ENCODE measurements around the gene MPV17L2. TPM values are rescaled to one million over a fixed set of nuclear protein-coding genes. Genes with fewer than 3 reads are reported as not detected.
A peak's percentile ranks its signal among the peaks of the same experiment; 100 is the strongest.

Gene MPV17L2
- total and polyA plus RNA-seq, 2 donors (not counting 1 experiment from before 2014, with no cell fraction given) = 8.6 to 23.0 TPM

DNA sequence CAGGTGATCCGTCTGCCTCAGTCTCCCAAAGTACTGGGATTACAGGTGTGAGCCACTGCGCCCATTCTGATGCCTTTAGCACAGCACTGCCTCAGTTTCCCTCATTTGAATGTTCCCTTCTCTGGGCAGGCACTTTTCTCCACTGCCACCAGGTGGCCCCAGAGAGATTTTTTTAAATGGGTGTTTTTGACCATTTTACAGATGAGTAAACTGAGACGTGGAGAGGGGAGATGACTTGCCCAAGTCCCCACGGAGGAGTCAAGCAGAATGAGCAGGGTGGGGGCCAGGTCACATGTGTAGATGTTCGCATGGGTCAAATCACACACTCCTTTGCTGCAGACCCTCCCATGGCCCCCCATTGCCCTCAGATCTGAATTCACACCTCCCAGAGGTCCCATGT lies 36.5 kb downstream of the MPV17L2 start:
- no peak overlapping the region for H3K4me3 ChIP-seq (ENCODE audit: control extremely low read depth in 1 of 5, extremely low read depth in 1 of 5, insufficient read depth in 1 of 5, low read depth in 2 of 5, low read length in 4 of 5)
- peaks cover 44% of the 10 kb centered on the region for H3K4me1 Mint-ChIP-seq
- no peak overlapping the region for H3K27ac Mint-ChIP-seq
- peaks cover 0 to 88% (median 49%) of the 10 kb centered on the region in 4 experiments for H3K27me3 ChIP-seq (replicated peaks in 1 of 4; ENCODE audit: control extremely low read depth in 1 of 4, control insufficient read depth in 3 of 4, insufficient read depth in 4 of 4, low read length in 3 of 4)
- CTCF ChIA-PET = interaction anchor here (1.0 kb wide), 1 partner anchor 31 kb away, joined by 3 read pairs; no protein-coding TSS in a partner anchor
- no peak overlapping the region for H3K27ac ChIP-seq (ENCODE audit: low read length in 2 of 2)
- TF ChIP-seq, protein P1, sequence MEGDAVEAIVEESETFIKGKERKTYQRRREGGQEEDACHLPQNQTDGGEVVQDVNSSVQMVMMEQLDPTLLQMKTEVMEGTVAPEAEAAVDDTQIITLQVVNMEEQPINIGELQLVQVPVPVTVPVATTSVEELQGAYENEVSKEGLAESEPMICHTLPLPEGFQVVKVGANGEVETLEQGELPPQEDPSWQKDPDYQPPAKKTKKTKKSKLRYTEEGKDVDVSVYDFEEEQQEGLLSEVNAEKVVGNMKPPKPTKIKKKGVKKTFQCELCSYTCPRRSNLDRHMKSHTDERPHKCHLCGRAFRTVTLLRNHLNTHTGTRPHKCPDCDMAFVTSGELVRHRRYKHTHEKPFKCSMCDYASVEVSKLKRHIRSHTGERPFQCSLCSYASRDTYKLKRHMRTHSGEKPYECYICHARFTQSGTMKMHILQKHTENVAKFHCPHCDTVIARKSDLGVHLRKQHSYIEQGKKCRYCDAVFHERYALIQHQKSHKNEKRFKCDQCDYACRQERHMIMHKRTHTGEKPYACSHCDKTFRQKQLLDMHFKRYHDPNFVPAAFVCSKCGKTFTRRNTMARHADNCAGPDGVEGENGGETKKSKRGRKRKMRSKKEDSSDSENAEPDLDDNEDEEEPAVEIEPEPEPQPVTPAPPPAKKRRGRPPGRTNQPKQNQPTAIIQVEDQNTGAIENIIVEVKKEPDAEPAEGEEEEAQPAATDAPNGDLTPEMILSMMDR (IDR thresholded peaks at IDR 0.05) = peak; percentile 51
- TF ChIP-seq EZH2 (IDR thresholded peaks at IDR 0.05; ENCODE audit: borderline replicate concordance, insufficient read depth, low read depth, low read length, poor library complexity, severe bottlenecking) = no peak
- ATAC-seq (ENCODE audit: low read depth) (no peak), DNase-seq (no peak)
- intact Hi-C loops (cut with micrococcal nuclease) = no loop called here
- no peak overlapping the region for H3K4me3 Mint-ChIP-seq
- H3K79me2 ChIP-seq (ENCODE audit: control insufficient read depth, insufficient read depth, low read length) = no peaks in the 10 kb centered on the region
- H3K27me3 Mint-ChIP-seq = peaks cover 69% of the 10 kb centered on the region
- no peak overlapping the region for H2AFZ ChIP-seq (ENCODE audit: insufficient read depth, low read depth, low read length, poor library complexity, severe bottlenecking)
- WGBS (ENCODE audit: insufficient coverage) = 60% methylated on average over 4 of the region's 5 CpGs
- H3K4me2 ChIP-seq (replicated peaks; ENCODE audit: low read depth, low read length, poor library complexity, severe bottlenecking) = no peak overlapping the region
- H3K9ac ChIP-seq (ENCODE audit: low read length) = no peak overlapping the region
- POLR2A ChIA-PET = no interaction called here
- no peaks in the 10 kb centered on the region for H3K36me3 ChIP-seq (replicated peaks in 1 of 2; ENCODE audit: control extremely low read depth in 1 of 2, control insufficient read depth in 1 of 2, extremely low read depth in 1 of 2, insufficient read depth in 2 of 2, low read length in 1 of 2)
- H3K9me3 Mint-ChIP-seq (ENCODE audit: insufficient read depth) = no peaks in the 10 kb centered on the region
- H3K4me1 ChIP-seq (ENCODE audit: control insufficient read depth in 2 of 2, insufficient read depth in 2 of 2, low read length in 2 of 2) = peaks cover 42 to 52% of the 10 kb centered on the region in 2 donors
- H3K9me3 ChIP-seq (ENCODE audit: control extremely low read depth in 1 of 3, control insufficient read depth in 2 of 3, insufficient read depth in 1 of 3, low read length in 2 of 3) = peaks cover 0 to 39% (median 6%) of the 10 kb centered on the region in 3 donors
- peaks cover 3% of the 10 kb centered on the region for H4K20me1 ChIP-seq (ENCODE audit: control insufficient read depth, insufficient read depth, low read length, poor library complexity, severe bottlenecking)

DNA sequence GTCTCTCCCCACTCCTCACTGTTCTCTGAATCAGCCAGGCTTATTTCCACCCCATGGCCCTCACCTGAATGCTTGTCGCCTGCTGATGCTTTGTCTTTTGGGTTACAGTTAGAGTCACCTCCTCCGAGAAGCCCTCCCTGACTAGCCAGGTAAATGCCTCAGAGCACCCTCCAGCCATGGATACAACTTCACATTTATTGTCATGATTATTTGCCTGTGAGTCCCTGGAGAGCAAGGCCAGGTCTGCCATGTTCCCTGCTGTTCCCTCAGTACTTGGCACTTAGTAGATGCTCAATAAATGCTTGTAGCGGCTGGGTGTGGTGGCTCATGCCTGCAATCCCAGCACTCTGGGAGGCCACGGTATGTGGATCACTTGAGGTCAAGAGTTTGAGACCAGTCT lies 36.9 kb downstream of the MPV17L2 start:
- CTCF ChIA-PET = interaction anchor here (0.7 to 2.1 kb wide), 2 partner anchors 8 to 11 kb away, joined by 4 to 6 read pairs; no protein-coding TSS in a partner anchor
- no peaks in the 10 kb centered on the region for H3K79me2 ChIP-seq (ENCODE audit: control insufficient read depth, insufficient read depth, low read length)
- H3K27ac ChIP-seq (ENCODE audit: low read length in 2 of 2) = no peak overlapping the region
- no peak for DNase-seq
- Mint-ChIP-seq H3K4me3 (no peak overlapping the region), H3K4me1 (peaks cover 41% of the 10 kb centered on the region), H3K9me3 (ENCODE audit: insufficient read depth) (no peaks in the 10 kb centered on the region), H3K27ac (peak overlapping the region; percentile 12), H3K27me3 (peaks cover 70% of the 10 kb centered on the region)
- 76% methylated on average over 4 of the region's 4 CpGs for WGBS (ENCODE audit: insufficient coverage)
- H3K9me3 ChIP-seq (ENCODE audit: control extremely low read depth in 1 of 3, control insufficient read depth in 2 of 3, insufficient read depth in 1 of 3, low read length in 2 of 3) = peaks cover 0 to 36% (median 6%) of the 10 kb centered on the region in 3 donors
- POLR2A ChIA-PET = no interaction called here
- H3K36me3 ChIP-seq (replicated peaks in 1 of 2; ENCODE audit: control extremely low read depth in 1 of 2, control insufficient read depth in 1 of 2, extremely low read depth in 1 of 2, insufficient read depth in 2 of 2, low read length in 1 of 2) = no peaks in the 10 kb centered on the region
- H3K9ac ChIP-seq (ENCODE audit: low read length) = no peak overlapping the region
- ATAC-seq (ENCODE audit: low read depth) = no peak
- no peak overlapping the region for H3K4me2 ChIP-seq (replicated peaks; ENCODE audit: low read depth, low read length, poor library complexity, severe bottlenecking)
- TF ChIP-seq, protein P1 (IDR thresholded peaks at IDR 0.05) = no peak
- no peak for TF ChIP-seq EZH2 (IDR thresholded peaks at IDR 0.05; ENCODE audit: borderline replicate concordance, insufficient read depth, low read depth, low read length, poor library complexity, severe bottlenecking)
- H4K20me1 ChIP-seq (ENCODE audit: control insufficient read depth, insufficient read depth, low read length, poor library complexity, severe bottlenecking) = peaks cover 3% of the 10 kb centered on the region
- H2AFZ ChIP-seq (ENCODE audit: insufficient read depth, low read depth, low read length, poor library complexity, severe bottlenecking) = no peak overlapping the region
- H3K27me3 ChIP-seq (replicated peaks in 1 of 4; ENCODE audit: control extremely low read depth in 1 of 4, control insufficient read depth in 3 of 4, insufficient read depth in 4 of 4, low read length in 3 of 4) = peaks cover 0 to 88% (median 46%) of the 10 kb centered on the region in 4 experiments
- intact Hi-C loops (cut with micrococcal nuclease) = no loop called here
- no peak overlapping the region for H3K4me3 ChIP-seq (ENCODE audit: control extremely low read depth in 1 of 5, extremely low read depth in 1 of 5, insufficient read depth in 1 of 5, low read depth in 2 of 5, low read length in 4 of 5)
- peaks cover 38 to 48% of the 10 kb centered on the region in 2 donors for H3K4me1 ChIP-seq (ENCODE audit: control insufficient read depth in 2 of 2, insufficient read depth in 2 of 2, low read length in 2 of 2)
